SK-N-SH (cell line): ENCODE results near the gene AOAH. TPM values are rescaled to one million over a fixed set of nuclear protein-coding genes. Genes with fewer than 3 reads are reported as not detected.

Experiments used
- CTCF ChIA-PET: fragments of 300-600, 350-600 bp; formaldehyde crosslinking; extraction: SDS; loops from one replicate; lab custom pipeline; 2021; lab: Yijun Ruan, JAX
- POLR2A ChIA-PET: fragments of 350-600 bp; sonication (Branson Sonifier 250); formaldehyde crosslinking; extraction: SDS; loops from one replicate; lab custom pipeline; 2020; ENCODE audit warnings: antibody characterized with exemption, inconsistent platforms; lab: Yijun Ruan, JAX
- DNase-seq: peaks from one replicate; pipeline ENCODE4 v3.0.0; 2012
- H2AFZ ChIP-seq: fragments of 200-600 bp; sonication (generic); 2 replicates; pipeline ENCODE4 v1.8.1; 2016; ENCODE audit warnings: antibody characterized with exemption, mild to moderate bottlenecking, low read depth
- H3F3A ChIP-seq: fragments of 200-600 bp; sonication (generic); replicated peaks from 2 replicates; pipeline ENCODE3; 2016; ENCODE audit warnings: antibody characterized with exemption, mild to moderate bottlenecking; ENCODE audit not compliant: insufficient read depth
- H3K27ac ChIP-seq, 2 experiments: fragments of 200-500 bp in 1 of 2; fragments of 200-600 bp in 1 of 2; sonication (Bioruptor generic) in 1 of 2; sonication (generic), shearing (Covaris generic) in 1 of 2; 2 replicates each; pipeline versions ENCODE4 v1.5.1 to v1.6.1; 2014 to 2016; ENCODE audit warnings: low read depth in 2 of 2, inconsistent platforms in 1 of 2, low read length in 1 of 2, mild to moderate bottlenecking in 1 of 2, mixed read lengths in 1 of 2
- H3K27me3 ChIP-seq: fragments of 200-600 bp; sonication (generic), shearing (Covaris generic); 2 replicates; pipeline ENCODE4 v1.6.1; 2016; ENCODE audit warnings: mixed run types; ENCODE audit not compliant: insufficient read depth
- H3K36me3 ChIP-seq, 2 experiments: fragments of 200-500 bp in 1 of 2; fragments of 200-600 bp in 1 of 2; sonication (Bioruptor generic) in 1 of 2; sonication (generic) in 1 of 2; replicated peaks in 1 of 2; 2 replicates each; pipeline versions ENCODE3 to v1.5.1; 2014 to 2016; ENCODE audit warnings: low read length in 1 of 2, mild to moderate bottlenecking in 1 of 2; ENCODE audit not compliant: insufficient read depth in 2 of 2, control insufficient read depth in 1 of 2
- H3K4me1 ChIP-seq, 2 experiments: fragments of 200-500 bp in 1 of 2; fragments of 200-600 bp in 1 of 2; sonication (Bioruptor generic) in 1 of 2; sonication (generic), shearing (Covaris generic) in 1 of 2; 2 replicates each; pipeline versions ENCODE4 v1.5.1 to v1.6.1; 2014 to 2016; ENCODE audit warnings: low read depth in 1 of 2, low read length in 1 of 2, mixed run types in 1 of 2; ENCODE audit not compliant: insufficient read depth in 2 of 2, control insufficient read depth in 1 of 2
- H3K4me2 ChIP-seq: fragments of 200-600 bp; sonication (generic), shearing (Covaris generic); 2 replicates; pipeline ENCODE4 v1.6.1; 2017; ENCODE audit warnings: mixed run types
- H3K4me3 ChIP-seq, 2 experiments: fragments of 200-500 bp in 1 of 2; fragments of 200-600 bp in 1 of 2; sonication (Bioruptor generic) in 1 of 2; sonication (generic), shearing (Covaris generic) in 1 of 2; 2 replicates each; pipeline versions ENCODE4 v1.5.1 to v1.8.1; 2014 to 2016; ENCODE audit warnings: low read depth in 2 of 2, inconsistent platforms in 1 of 2, low read length in 1 of 2, mild to moderate bottlenecking in 1 of 2, mixed read lengths in 1 of 2, moderate library complexity in 1 of 2
- H3K79me2 ChIP-seq: fragments of 200-600 bp; sonication (generic); 2 replicates; pipeline ENCODE4 v1.8.1; 2017; ENCODE audit warnings: mild to moderate bottlenecking; ENCODE audit not compliant: insufficient read depth
- H3K9ac ChIP-seq: fragments of 200-600 bp; sonication (generic); 2 replicates; pipeline ENCODE4 v1.6.1; 2017; ENCODE audit warnings: mixed run types
- H3K9me2 ChIP-seq: fragments of 200-600 bp; sonication (generic); 2 replicates; pipeline ENCODE4 v1.6.1; 2017; ENCODE audit warnings: mixed run types
- H3K9me3 ChIP-seq: fragments of 200-600 bp; sonication (generic); 2 replicates; pipeline ENCODE4 v1.6.1; 2017; ENCODE audit warnings: mixed run types, mild to moderate bottlenecking, moderate library complexity
- H4K20me1 ChIP-seq: fragments of 200-600 bp; sonication (generic); 2 replicates; pipeline ENCODE4 v1.6.1; 2017; ENCODE audit warnings: mild to moderate bottlenecking, mixed run types; ENCODE audit not compliant: insufficient read depth
- ELF1 ChIP-seq: IDR thresholded peaks from 2 replicates; pipeline ENCODE4 v1.4.0; 2012
- EP300 ChIP-seq, 2 experiments: IDR thresholded peaks; 2 replicates each; pipeline versions ENCODE4 v1.4.0 to v1.6.1; 2012; ENCODE audit warnings: borderline replicate concordance in 1 of 2, low read depth in 1 of 2, low read length in 1 of 2
- EZH2phosphoT487 ChIP-seq: fragments of 200-600 bp; sonication (generic); IDR thresholded peaks from 2 replicates; pipeline ENCODE4 v1.6.1; 2017; ENCODE audit warnings: low read depth, mixed run types, mild to moderate bottlenecking, antibody characterized with exemption, moderate library complexity, borderline replicate concordance
- FOSL2 ChIP-seq: IDR thresholded peaks from 2 replicates; pipeline ENCODE4 v1.4.0; 2012; ENCODE audit warnings: low read depth, mild to moderate bottlenecking, moderate library complexity, borderline replicate concordance
- FOXJ3 ChIP-seq: sonication (generic); formaldehyde crosslinking; IDR thresholded peaks from 2 replicates; pipeline ENCODE4 v1.5.1; 2020; ENCODE audit warnings: mild to moderate bottlenecking, missing genetic modification reagents
- GATA2 ChIP-seq: sonication (generic); formaldehyde crosslinking; IDR thresholded peaks from 2 replicates; pipeline ENCODE4 v1.5.0; 2020; ENCODE audit warnings: mild to moderate bottlenecking, missing genetic modification reagents
- NFIC ChIP-seq: IDR thresholded peaks from 2 replicates; pipeline ENCODE4 v1.4.0; 2012; ENCODE audit warnings: borderline replicate concordance
- NRF1 ChIP-seq: IDR thresholded peaks from 2 replicates; pipeline ENCODE4 v1.6.1; 2012; ENCODE audit warnings: low read depth, mild to moderate bottlenecking, low read length
- PBX3 ChIP-seq: IDR thresholded peaks from 2 replicates; pipeline ENCODE4; 2012
- POLR2AphosphoS5 ChIP-seq: IDR thresholded peaks from 2 replicates; pipeline ENCODE4 v1.6.1; 2012; ENCODE audit warnings: low read depth, low read length
- RAD21 ChIP-seq: IDR thresholded peaks from 2 replicates; pipeline ENCODE4 v1.6.1; 2012; ENCODE audit warnings: mild to moderate bottlenecking, low read length
- RFX5 ChIP-seq: IDR thresholded peaks from 2 replicates; pipeline ENCODE4 v1.6.1; 2012; ENCODE audit warnings: mild to moderate bottlenecking, improper control_type of control experiment, low read length
- SIN3A ChIP-seq: IDR thresholded peaks from 2 replicates; pipeline ENCODE4 v1.6.1; 2012; ENCODE audit warnings: low read depth, mild to moderate bottlenecking, low read length, moderate library complexity, borderline replicate concordance
- SMC3 ChIP-seq: IDR thresholded peaks from 2 replicates; pipeline ENCODE4 v1.6.1; 2012; ENCODE audit warnings: low read depth, low read length, improper control_type of control experiment
- TAF1 ChIP-seq: IDR thresholded peaks from 2 replicates; pipeline ENCODE4 v1.6.1; 2012; ENCODE audit warnings: low read depth, mild to moderate bottlenecking, low read length, moderate library complexity, borderline replicate concordance
- TEAD4 ChIP-seq: IDR thresholded peaks from 2 replicates; pipeline ENCODE4 v1.4.0; 2012; ENCODE audit warnings: mild to moderate bottlenecking, borderline replicate concordance; ENCODE audit not compliant: insufficient read depth
- YY1 ChIP-seq: IDR thresholded peaks from 2 replicates; pipeline ENCODE4 v1.4.0; 2012; ENCODE audit warnings: low read depth, mild to moderate bottlenecking
- ZBTB33 ChIP-seq: IDR thresholded peaks from 2 replicates; pipeline ENCODE4 v1.4.0; 2012; ENCODE audit warnings: low read depth, borderline replicate concordance
- WGBS: methylation state at CpG from one replicate; pipeline ENCODE4 v1.1.6; 2017; ENCODE audit warnings: low lambda C conversion rate; 5-methylcytosine and 5-hydroxymethylcytosine counted together
- polyA plus RNA-seq, 3 experiments: library from polyadenylated mRNA; depleted of rRNA; stranded (reverse); fragments of >200 nt; gene quantifications; 2 replicates each; pipeline ENCODE4 v1.2.3, GENCODE V29; 2012
- TF ChIP-seq, protein P1 (sequence below): IDR thresholded peaks from 2 replicates; pipeline ENCODE4 v1.6.1; 2012; ENCODE audit warnings: mild to moderate bottlenecking, low read depth, low read length, moderate library complexity
- TF ChIP-seq, protein P2 (sequence below): fragments of 200-600 bp; sonication (generic); IDR thresholded peaks from 2 replicates; pipeline ENCODE4 v1.6.1; 2017; ENCODE audit warnings: antibody characterized with exemption, mild to moderate bottlenecking, moderate library complexity

AOAH gene
- polyA plus RNA-seq, 1 of the 3 experiments (the other 2 are of a cell fraction), result not detected

DNA sequence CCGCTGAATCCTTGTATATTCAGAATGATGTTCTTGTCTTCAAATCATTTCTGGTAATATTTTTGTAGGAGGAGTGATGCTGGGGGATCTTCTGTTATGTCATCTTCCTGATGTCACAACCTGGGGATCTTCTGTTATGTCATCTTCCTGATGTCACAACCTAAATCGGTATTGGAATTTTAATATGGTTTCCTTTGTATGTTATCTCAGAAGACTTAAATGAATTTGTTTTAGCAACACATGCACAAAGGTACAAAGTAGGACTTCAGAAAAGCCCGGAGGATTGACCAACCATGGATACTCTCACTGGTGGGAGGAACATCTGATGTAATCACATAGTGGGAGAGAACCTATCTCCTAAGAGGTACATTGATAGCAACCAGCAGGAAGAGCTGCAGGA, 9.1 kb upstream of the AOAH start (continued):
- TF ChIP-seq EZH2phosphoT487 (no peak), PBX3 (no peak), SIN3A (no peak), SMC3 (no peak), TAF1 (no peak), RFX5 (no peak), POLR2AphosphoS5 (no peak), GATA2 (CRISPR knock-in tag) (no peak), EP300 (IDR thresholded peaks at IDR 0.05; ENCODE audit: borderline replicate concordance in 1 of 2, low read depth in 1 of 2, low read length in 1 of 2) (no peak), NRF1 (no peak)
- TF ChIP-seq, protein P1, sequence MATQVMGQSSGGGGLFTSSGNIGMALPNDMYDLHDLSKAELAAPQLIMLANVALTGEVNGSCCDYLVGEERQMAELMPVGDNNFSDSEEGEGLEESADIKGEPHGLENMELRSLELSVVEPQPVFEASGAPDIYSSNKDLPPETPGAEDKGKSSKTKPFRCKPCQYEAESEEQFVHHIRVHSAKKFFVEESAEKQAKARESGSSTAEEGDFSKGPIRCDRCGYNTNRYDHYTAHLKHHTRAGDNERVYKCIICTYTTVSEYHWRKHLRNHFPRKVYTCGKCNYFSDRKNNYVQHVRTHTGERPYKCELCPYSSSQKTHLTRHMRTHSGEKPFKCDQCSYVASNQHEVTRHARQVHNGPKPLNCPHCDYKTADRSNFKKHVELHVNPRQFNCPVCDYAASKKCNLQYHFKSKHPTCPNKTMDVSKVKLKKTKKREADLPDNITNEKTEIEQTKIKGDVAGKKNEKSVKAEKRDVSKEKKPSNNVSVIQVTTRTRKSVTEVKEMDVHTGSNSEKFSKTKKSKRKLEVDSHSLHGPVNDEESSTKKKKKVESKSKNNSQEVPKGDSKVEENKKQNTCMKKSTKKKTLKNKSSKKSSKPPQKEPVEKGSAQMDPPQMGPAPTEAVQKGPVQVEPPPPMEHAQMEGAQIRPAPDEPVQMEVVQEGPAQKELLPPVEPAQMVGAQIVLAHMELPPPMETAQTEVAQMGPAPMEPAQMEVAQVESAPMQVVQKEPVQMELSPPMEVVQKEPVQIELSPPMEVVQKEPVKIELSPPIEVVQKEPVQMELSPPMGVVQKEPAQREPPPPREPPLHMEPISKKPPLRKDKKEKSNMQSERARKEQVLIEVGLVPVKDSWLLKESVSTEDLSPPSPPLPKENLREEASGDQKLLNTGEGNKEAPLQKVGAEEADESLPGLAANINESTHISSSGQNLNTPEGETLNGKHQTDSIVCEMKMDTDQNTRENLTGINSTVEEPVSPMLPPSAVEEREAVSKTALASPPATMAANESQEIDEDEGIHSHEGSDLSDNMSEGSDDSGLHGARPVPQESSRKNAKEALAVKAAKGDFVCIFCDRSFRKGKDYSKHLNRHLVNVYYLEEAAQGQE, result no peak

- H3K9me2 ChIP-seq, result no peaks in the 10 kb centered on the region
- H2AFZ ChIP-seq, result peak overlapping the region; percentile 7; the same call in 1 of the 2 replicates
- no peak overlapping the region for H3K4me2 ChIP-seq
- H3K27me3 ChIP-seq, result no peaks in the 10 kb centered on the region
- ChIA-PET CTCF (interaction anchor here (1.2 to 1.4 kb wide), 2 partner anchors 15 to 61 kb away, joined by 3 to 6 read pairs; no protein-coding TSS in a partner anchor), POLR2A (no interaction called here)
- DNase-seq, result no peak
- H3K27ac ChIP-seq, result no peak overlapping the region
- no peak overlapping the region for H3K4me3 ChIP-seq
- TF ChIP-seq NFIC (no peak), ELF1 (no peak), RAD21 (no peak), ZBTB33 (no peak), EZH2phosphoT487 (no peak), FOSL2 (no peak), EP300 (IDR thresholded peaks at IDR 0.05; ENCODE audit: borderline replicate concordance in 1 of 2, low read depth in 1 of 2, low read length in 1 of 2) (no peak), FOXJ3 (CRISPR knock-in tag) (no peak), GATA2 (CRISPR knock-in tag) (no peak), SIN3A (no peak), TAF1 (no peak), RFX5 (no peak), YY1 (no peak), TEAD4 (no peak)
- TF ChIP-seq, protein P2, sequence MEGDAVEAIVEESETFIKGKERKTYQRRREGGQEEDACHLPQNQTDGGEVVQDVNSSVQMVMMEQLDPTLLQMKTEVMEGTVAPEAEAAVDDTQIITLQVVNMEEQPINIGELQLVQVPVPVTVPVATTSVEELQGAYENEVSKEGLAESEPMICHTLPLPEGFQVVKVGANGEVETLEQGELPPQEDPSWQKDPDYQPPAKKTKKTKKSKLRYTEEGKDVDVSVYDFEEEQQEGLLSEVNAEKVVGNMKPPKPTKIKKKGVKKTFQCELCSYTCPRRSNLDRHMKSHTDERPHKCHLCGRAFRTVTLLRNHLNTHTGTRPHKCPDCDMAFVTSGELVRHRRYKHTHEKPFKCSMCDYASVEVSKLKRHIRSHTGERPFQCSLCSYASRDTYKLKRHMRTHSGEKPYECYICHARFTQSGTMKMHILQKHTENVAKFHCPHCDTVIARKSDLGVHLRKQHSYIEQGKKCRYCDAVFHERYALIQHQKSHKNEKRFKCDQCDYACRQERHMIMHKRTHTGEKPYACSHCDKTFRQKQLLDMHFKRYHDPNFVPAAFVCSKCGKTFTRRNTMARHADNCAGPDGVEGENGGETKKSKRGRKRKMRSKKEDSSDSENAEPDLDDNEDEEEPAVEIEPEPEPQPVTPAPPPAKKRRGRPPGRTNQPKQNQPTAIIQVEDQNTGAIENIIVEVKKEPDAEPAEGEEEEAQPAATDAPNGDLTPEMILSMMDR, result no peak
- no peaks in the 10 kb centered on the region; a peak in 1 of 4 replicates for H3K4me1 ChIP-seq
- H3K36me3 ChIP-seq, result no peaks in the 10 kb centered on the region
- WGBS, result 25% methylated on average over 1 of the region's 1 CpG
- no peaks in the 10 kb centered on the region for H3K9me3 ChIP-seq
- H3F3A ChIP-seq, result no peaks in the 10 kb centered on the region
- H3K9ac ChIP-seq, result no peak overlapping the region
- H4K20me1 ChIP-seq, result no peaks in the 10 kb centered on the region
- no peaks in the 10 kb centered on the region for H3K79me2 ChIP-seq
These were observed 8.5 kb upstream of the AOAH start for GRCh38 chr7:36732806-36733205.
